Measurements from ENCODE around the gene VIPR2. TPM values are rescaled to one million over a fixed set of nuclear protein-coding genes. Genes with fewer than 3 reads are reported as not detected.

The VIPR2 gene
- total RNA-seq, 1 donor from 2014 or later: 0.92 TPM

DNA sequence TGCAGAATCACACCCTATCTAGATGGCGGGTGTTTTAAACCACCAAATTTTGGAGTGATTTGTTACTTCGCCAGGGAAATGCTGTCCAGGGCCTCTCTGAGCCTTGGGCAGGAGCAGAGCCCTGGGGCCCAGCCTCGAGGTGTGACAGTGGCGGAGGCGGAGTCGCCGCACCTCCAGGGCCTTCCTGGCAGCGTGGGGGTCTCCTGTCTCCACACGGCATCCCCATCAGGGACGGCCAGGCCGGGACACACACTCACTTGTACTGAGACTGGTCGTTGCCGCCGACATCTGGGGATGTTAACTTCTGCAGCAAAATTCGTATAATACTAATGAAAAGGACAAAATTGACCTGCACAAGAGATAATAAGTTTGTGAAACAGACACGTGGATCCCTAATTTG is 110.7 kb downstream of the VIPR2 start:
- H3K9ac ChIP-seq: no peak overlapping the region
- H3K4me1 ChIP-seq: peaks cover 22% of the 10 kb centered on the region
- Mint-ChIP-seq H3K36me3 (no peaks in the 10 kb centered on the region), H3K27ac (no peak overlapping the region), H3K9me3 (no peaks in the 10 kb centered on the region), H3K4me3 (no peak overlapping the region), H3K4me1 (peaks cover 31% of the 10 kb centered on the region), H3K27me3 (ENCODE audit: insufficient read depth, low read depth) (peaks cover 6% of the 10 kb centered on the region)
- no peak overlapping the region for H2AFZ ChIP-seq (replicated peaks)
- no peak for DNase-seq (ENCODE audit: low spot score)
- TF ChIP-seq EZH2 (IDR thresholded peaks at IDR 0.05): no peak
- H3K27ac ChIP-seq: no peak overlapping the region
- H3K9me3 ChIP-seq (ENCODE audit: low read depth): no peaks in the 10 kb centered on the region
- no peaks in the 10 kb centered on the region for H4K20me1 ChIP-seq (ENCODE audit: low read depth)
- no peak overlapping the region for H3K4me2 ChIP-seq
- H3K27me3 ChIP-seq: no peaks in the 10 kb centered on the region
- no peak overlapping the region for H3K4me3 ChIP-seq
- H3K36me3 ChIP-seq: no peaks in the 10 kb centered on the region
- H3K79me2 ChIP-seq (ENCODE audit: low read depth): no peaks in the 10 kb centered on the region
- no peaks in the 10 kb centered on the region for H3F3A ChIP-seq (ENCODE audit: low read depth)

DNA sequence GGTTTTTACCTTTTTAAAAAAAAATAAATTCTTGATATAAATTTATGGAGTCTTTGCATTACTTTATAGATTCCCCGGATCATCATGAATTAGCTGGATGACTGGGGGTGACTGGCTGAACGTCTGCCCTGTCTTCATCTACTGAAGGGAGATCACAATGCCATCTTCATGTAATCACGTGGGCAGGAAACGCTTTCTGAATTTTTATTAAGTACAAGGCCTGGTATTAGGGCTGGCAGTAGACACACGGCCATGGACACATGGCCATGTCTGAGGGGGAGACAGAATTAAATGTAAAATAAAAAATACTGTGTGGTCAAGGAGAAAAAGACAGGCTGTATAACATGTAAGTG is 111.2 kb downstream of the VIPR2 start:
- TF ChIP-seq, protein P1, sequence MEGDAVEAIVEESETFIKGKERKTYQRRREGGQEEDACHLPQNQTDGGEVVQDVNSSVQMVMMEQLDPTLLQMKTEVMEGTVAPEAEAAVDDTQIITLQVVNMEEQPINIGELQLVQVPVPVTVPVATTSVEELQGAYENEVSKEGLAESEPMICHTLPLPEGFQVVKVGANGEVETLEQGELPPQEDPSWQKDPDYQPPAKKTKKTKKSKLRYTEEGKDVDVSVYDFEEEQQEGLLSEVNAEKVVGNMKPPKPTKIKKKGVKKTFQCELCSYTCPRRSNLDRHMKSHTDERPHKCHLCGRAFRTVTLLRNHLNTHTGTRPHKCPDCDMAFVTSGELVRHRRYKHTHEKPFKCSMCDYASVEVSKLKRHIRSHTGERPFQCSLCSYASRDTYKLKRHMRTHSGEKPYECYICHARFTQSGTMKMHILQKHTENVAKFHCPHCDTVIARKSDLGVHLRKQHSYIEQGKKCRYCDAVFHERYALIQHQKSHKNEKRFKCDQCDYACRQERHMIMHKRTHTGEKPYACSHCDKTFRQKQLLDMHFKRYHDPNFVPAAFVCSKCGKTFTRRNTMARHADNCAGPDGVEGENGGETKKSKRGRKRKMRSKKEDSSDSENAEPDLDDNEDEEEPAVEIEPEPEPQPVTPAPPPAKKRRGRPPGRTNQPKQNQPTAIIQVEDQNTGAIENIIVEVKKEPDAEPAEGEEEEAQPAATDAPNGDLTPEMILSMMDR (IDR thresholded peaks at IDR 0.05): no peak
- TF ChIP-seq EZH2 (IDR thresholded peaks at IDR 0.05) (no peak), EZH2phosphoT487 (IDR thresholded peaks at IDR 0.05) (no peak)
- no peak overlapping the region for H3K27ac Mint-ChIP-seq
- no peaks in the 10 kb centered on the region for H3K27me3 ChIP-seq
- no peak overlapping the region for H3K9ac ChIP-seq
- peaks cover 34% of the 10 kb centered on the region for H3K4me1 Mint-ChIP-seq
- H3K4me3 Mint-ChIP-seq: no peak overlapping the region
- H3K9me3 ChIP-seq (ENCODE audit: low read depth): no peaks in the 10 kb centered on the region
- H2AFZ ChIP-seq (replicated peaks): no peak overlapping the region
- H3K4me3 ChIP-seq: no peak overlapping the region
- no peak overlapping the region for H3K4me2 ChIP-seq
- H3F3A ChIP-seq (ENCODE audit: low read depth): no peaks in the 10 kb centered on the region
- no peaks in the 10 kb centered on the region for H3K36me3 Mint-ChIP-seq
- DNase-seq (ENCODE audit: low spot score): no peak
- H3K9me3 Mint-ChIP-seq: no peaks in the 10 kb centered on the region
- no peaks in the 10 kb centered on the region for H3K36me3 ChIP-seq
- H3K4me1 ChIP-seq: peaks cover 23% of the 10 kb centered on the region
- no peaks in the 10 kb centered on the region for H3K79me2 ChIP-seq (ENCODE audit: low read depth)
- H3K27me3 Mint-ChIP-seq (ENCODE audit: insufficient read depth, low read depth): peaks cover 6% of the 10 kb centered on the region
- H4K20me1 ChIP-seq (ENCODE audit: low read depth): no peaks in the 10 kb centered on the region
- H3K27ac ChIP-seq: no peak overlapping the region

GRCh38 chr7:159032753-159033472 is 111.8 kb downstream of the VIPR2 start:
- Histone ChIP-seq H3K27ac (no peak overlapping the region), H3K27me3 (no peaks in the 10 kb centered on the region), H3K9me3 (ENCODE audit: low read depth) (no peaks in the 10 kb centered on the region), H3K36me3 (no peaks in the 10 kb centered on the region), H4K20me1 (ENCODE audit: low read depth) (no peaks in the 10 kb centered on the region), H3K4me2 (no peak overlapping the region), H3K4me3 (no peak overlapping the region), H3K4me1 (peaks cover 25% of the 10 kb centered on the region), H3F3A (ENCODE audit: low read depth) (peaks cover 5% of the 10 kb centered on the region), H2AFZ (replicated peaks) (no peak overlapping the region), H3K9ac (no peak overlapping the region), H3K79me2 (ENCODE audit: low read depth) (no peaks in the 10 kb centered on the region)
- Mint-ChIP-seq H3K36me3 (no peaks in the 10 kb centered on the region), H3K4me3 (no peak overlapping the region), H3K4me1 (peaks cover 35% of the 10 kb centered on the region), H3K27me3 (ENCODE audit: insufficient read depth, low read depth) (peaks cover 8% of the 10 kb centered on the region), H3K9me3 (no peaks in the 10 kb centered on the region), H3K27ac (no peak overlapping the region)
- TF ChIP-seq, protein P1 (IDR thresholded peaks at IDR 0.05): no peak
- TF ChIP-seq EZH2 (IDR thresholded peaks at IDR 0.05) (no peak), EZH2phosphoT487 (IDR thresholded peaks at IDR 0.05) (no peak)
- no peak for DNase-seq (ENCODE audit: low spot score)

DNA sequence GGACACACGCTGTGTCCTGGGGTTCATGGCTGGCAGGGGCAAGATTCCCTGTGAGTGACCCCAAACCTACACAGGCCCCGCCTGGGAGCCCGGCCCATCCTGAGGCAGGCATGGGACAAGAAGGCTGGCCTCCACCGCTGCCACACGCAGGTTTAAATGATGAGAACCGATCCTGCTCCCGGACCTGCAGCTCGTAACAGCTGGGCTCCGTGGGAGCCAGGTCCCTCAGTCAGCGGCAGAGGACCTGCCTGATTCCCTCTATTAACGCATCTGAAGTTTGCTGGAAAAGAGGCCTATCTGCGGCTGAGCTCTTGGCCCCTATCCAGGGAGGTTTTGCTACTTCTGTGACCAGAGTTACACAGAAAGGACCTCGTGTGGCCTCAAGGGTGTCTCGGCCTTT is 112.3 kb downstream of the VIPR2 start:
- H3K79me2 ChIP-seq (ENCODE audit: low read depth): no peaks in the 10 kb centered on the region
- Mint-ChIP-seq H3K4me3 (no peak overlapping the region), H3K9me3 (no peaks in the 10 kb centered on the region), H3K27me3 (ENCODE audit: insufficient read depth, low read depth) (peaks cover 10% of the 10 kb centered on the region), H3K4me1 (peaks cover 41% of the 10 kb centered on the region), H3K27ac (no peak overlapping the region), H3K36me3 (no peaks in the 10 kb centered on the region)
- TF ChIP-seq, protein P1 (IDR thresholded peaks at IDR 0.05): no peak
- no peak for TF ChIP-seq EZH2phosphoT487 (IDR thresholded peaks at IDR 0.05)
- TF ChIP-seq EZH2 (IDR thresholded peaks at IDR 0.05): no peak
- H3K4me2 ChIP-seq: no peak overlapping the region
- H3K4me3 ChIP-seq: no peak overlapping the region
- H3K9ac ChIP-seq: no peak overlapping the region
- no peak for DNase-seq (ENCODE audit: low spot score)
- H3K27ac ChIP-seq: no peak overlapping the region
- peaks cover 31% of the 10 kb centered on the region for H3K4me1 ChIP-seq
- no peaks in the 10 kb centered on the region for H3K36me3 ChIP-seq
- peaks cover 11% of the 10 kb centered on the region for H3F3A ChIP-seq (ENCODE audit: low read depth)
- no peaks in the 10 kb centered on the region for H3K9me3 ChIP-seq (ENCODE audit: low read depth)
- H3K27me3 ChIP-seq: no peaks in the 10 kb centered on the region
- H4K20me1 ChIP-seq (ENCODE audit: low read depth): no peaks in the 10 kb centered on the region
- H2AFZ ChIP-seq (replicated peaks): no peak overlapping the region
